A549 (cell line): ENCODE measurements around the gene DNAH17. TPM values are rescaled to one million over a fixed set of nuclear protein-coding genes. Genes with fewer than 3 reads are reported as not detected.

ENCODE experiments used
- ATAC-seq, 2 experiments: fragments of 200-7000 bp in 1 of 2; fragments of >200 bp in 1 of 2; cut with Nextera tagmentation in 1 of 2; cut with Tn5 transposase in 1 of 2; 3 replicates each; pipeline versions ENCODE4 v1.8.0 to v1.9.1; 2018 to 2020; ENCODE audit warnings: mild to moderate bottlenecking in 1 of 2, moderate library complexity in 1 of 2
- CTCF ChIA-PET: fragments of 300-600 bp; sonication (Branson Sonifier 250); formaldehyde crosslinking; extraction: SDS; loops from one replicate; lab custom pipeline; 2021; ENCODE audit warnings: antibody characterized with exemption, inconsistent platforms; lab: Yijun Ruan, JAX
- POLR2A ChIA-PET: fragments of 350-600 bp; formaldehyde crosslinking; extraction: SDS; loops from one replicate; lab custom pipeline; 2021; ENCODE audit warnings: antibody characterized with exemption, inconsistent platforms; lab: Yijun Ruan, JAX
- DNase-seq, 2 experiments: peaks; one replicate each; pipeline versions ENCODE4 v3.0.0 to v3.0.0-alpha.2; 2011 to 2016; ENCODE audit warnings: low read depth in 1 of 2, low spot score in 1 of 2
- FAIRE-seq: peaks from 2 replicates; lab custom pipeline; 2011; peaks lifted over from hg19 to GRCh38; lab: Jason Lieb, UNC
- H3K27ac ChIP-seq, 2 experiments: fragments of >200 bp; sonication (Bioruptor Twin); formaldehyde crosslinking; 3 replicates each; pipeline ENCODE4 v1.5.1; 2016 to 2017
- H3K4me1 ChIP-seq: fragments of >200 bp; sonication (Bioruptor Twin); formaldehyde crosslinking; 3 replicates; pipeline ENCODE4 v1.6.1; 2016
- H3K4me2 ChIP-seq: fragments of >200 bp; sonication (Bioruptor Twin); formaldehyde crosslinking; 3 replicates; pipeline ENCODE4 v1.6.1; 2016
- H3K4me3 ChIP-seq: fragments of >200 bp; sonication (Bioruptor Twin); formaldehyde crosslinking; 3 replicates; pipeline ENCODE4 v1.5.1; 2016
- H3K9me3 ChIP-seq: fragments of >200 bp; sonication (Bioruptor Twin); formaldehyde crosslinking; 3 replicates; pipeline ENCODE4 v1.6.1; 2016
- CBX8 ChIP-seq: fragments of 200-600 bp; sonication (generic); IDR thresholded peaks from 2 replicates; pipeline ENCODE4 v1.6.1; 2016
- CHD2 ChIP-seq: fragments of 150-350 bp; IDR thresholded peaks from 2 replicates; pipeline ENCODE4 v1.6.1; 2014; ENCODE audit warnings: low read length; ENCODE audit not compliant: partially characterized antibody
- EHF ChIP-seq: fragments of 250-450 bp; sonication (Bioruptor Pico); IDR thresholded peaks from 2 replicates; pipeline ENCODE4 v1.5.0; 2020; ENCODE audit warnings: mild to moderate bottlenecking
- EP300 ChIP-seq, 2 experiments: fragments of >200 bp; sonication (Bioruptor Twin); formaldehyde crosslinking; IDR thresholded peaks; 2 replicates in 1 of 2; 3 replicates in 1 of 2; pipeline ENCODE4 v1.6.1; 2016 to 2017
- FOSB ChIP-seq: fragments of 250-450 bp; sonication (Bioruptor Pico); IDR thresholded peaks from 2 replicates; pipeline ENCODE4 v1.5.0; 2020; ENCODE audit warnings: mild to moderate bottlenecking, moderate library complexity
- FOXS1 ChIP-seq: fragments of 250-450 bp; sonication (Bioruptor Pico); IDR thresholded peaks from 2 replicates; pipeline ENCODE4 v1.5.0; 2020; ENCODE audit warnings: mild to moderate bottlenecking, moderate library complexity
- HOXB5 ChIP-seq: fragments of 250-450 bp; sonication (Bioruptor Pico); IDR thresholded peaks from 2 replicates; pipeline ENCODE4 v1.5.0; 2020; ENCODE audit warnings: mild to moderate bottlenecking, moderate library complexity
- JUN ChIP-seq, 2 experiments: fragments of >200 bp; sonication (Bioruptor Twin); formaldehyde crosslinking; IDR thresholded peaks; 2 replicates in 1 of 2; 3 replicates in 1 of 2; pipeline ENCODE4 v1.6.1; 2016 to 2017
- JUNB ChIP-seq: fragments of >200 bp; sonication (Bioruptor Twin); formaldehyde crosslinking; IDR thresholded peaks from 2 replicates; pipeline ENCODE4 v1.6.1; 2016
- KDM1A ChIP-seq: fragments of 200-600 bp; sonication (generic); IDR thresholded peaks from 2 replicates; pipeline ENCODE4 v1.6.1; 2016; ENCODE audit warnings: low read depth, mild to moderate bottlenecking
- KDM5A ChIP-seq: fragments of 200-600 bp; sonication (generic); IDR thresholded peaks from 2 replicates; pipeline ENCODE4 v1.6.1; 2016; ENCODE audit warnings: antibody characterized with exemption, mild to moderate bottlenecking
- MAFK ChIP-seq: fragments of 450-650 bp; IDR thresholded peaks from 2 replicates; pipeline ENCODE4 v1.6.1; 2014; ENCODE audit not compliant: partially characterized antibody
- NR3C1 ChIP-seq: fragments of >200 bp; sonication (Bioruptor Twin); formaldehyde crosslinking; IDR thresholded peaks from 3 replicates; pipeline ENCODE4 v1.6.1; 2017
- PHF8 ChIP-seq: fragments of 200-600 bp; sonication (generic); IDR thresholded peaks from 2 replicates; pipeline ENCODE4 v1.6.1; 2016; ENCODE audit warnings: low read depth, mild to moderate bottlenecking, antibody characterized with exemption, moderate library complexity, borderline replicate concordance
- POLR2A ChIP-seq: IDR thresholded peaks from 2 replicates; pipeline ENCODE4 v1.6.1; 2012; ENCODE audit warnings: mild to moderate bottlenecking, low read length
- POLR2AphosphoS2 ChIP-seq: conservative IDR thresholded peaks from 2 replicates; pipeline ENCODE4 v1.6.1; 2012; ENCODE audit warnings: low read length, improper control_type of control experiment, inconsistent platforms
- RAD21 ChIP-seq, 2 experiments: fragments of >200 bp in 1 of 2; sonication (Bioruptor Twin) in 1 of 2; formaldehyde crosslinking in 1 of 2; IDR thresholded peaks in 1 of 2; conservative IDR thresholded peaks in 1 of 2; 2 replicates in 1 of 2; 3 replicates in 1 of 2; pipeline ENCODE4 v1.6.1; 2012 to 2018; ENCODE audit warnings: inconsistent platforms in 1 of 2
- RNF2 ChIP-seq: fragments of 200-600 bp; sonication (generic); IDR thresholded peaks from 2 replicates; pipeline ENCODE4 v1.6.1; 2016; ENCODE audit warnings: low read depth, mild to moderate bottlenecking, antibody characterized with exemption, moderate library complexity, borderline replicate concordance
- SMC3 ChIP-seq: fragments of >200 bp; sonication (Bioruptor Twin); formaldehyde crosslinking; IDR thresholded peaks from 3 replicates; pipeline ENCODE4 v1.6.1; 2018; ENCODE audit warnings: inconsistent platforms
- ZNF302 ChIP-seq: fragments of 250-450 bp; sonication (Bioruptor Pico); IDR thresholded peaks from 2 replicates; pipeline ENCODE4 v1.9.0; 2021; ENCODE audit warnings: inconsistent platforms, mild to moderate bottlenecking, moderate library complexity
- ZSCAN20 ChIP-seq: fragments of 250-450 bp; sonication (Bioruptor Pico); IDR thresholded peaks from 2 replicates; pipeline ENCODE4 v1.8.0; 2022; ENCODE audit warnings: mild to moderate bottlenecking, moderate library complexity
- WGBS: methylation state at CpG from one replicate; pipeline ENCODE4 v1.1.6; 2017; ENCODE audit errors: missing lambda C conversion rate; 5-methylcytosine and 5-hydroxymethylcytosine counted together
- polyA plus RNA-seq, 4 experiments: library from polyadenylated mRNA; depleted of rRNA in 3 of 4; stranded (reverse); fragments of >200 nt; fragmentation: RNase III in 1 of 4; extraction: RNeasy Plus Mini Kit Qiagen cat#74134 plus additional on column Dnase treatment in 1 of 4; gene quantifications; 2 replicates in 3 of 4; 3 replicates in 1 of 4; pipeline ENCODE4 v1.2.3, GENCODE V29; 2011 to 2017
- TF ChIP-seq, protein P1 (sequence below): fragments of 200-600 bp; sonication (generic); IDR thresholded peaks from 2 replicates; pipeline ENCODE4 v1.6.1; 2016; ENCODE audit warnings: antibody characterized with exemption, mild to moderate bottlenecking, moderate library complexity
- TF ChIP-seq, protein P2 (sequence below): fragments of 450-650 bp; IDR thresholded peaks from 2 replicates; pipeline ENCODE4 v1.6.1; 2014; ENCODE audit warnings: antibody characterized with exemption
- TF ChIP-seq, protein P3 (sequence below): fragments of 150-350 bp; IDR thresholded peaks from 2 replicates; pipeline ENCODE4 v1.6.1; 2014; ENCODE audit warnings: low read depth, mild to moderate bottlenecking, low read length

The DNAH17 gene
- polyA plus RNA-seq, 2 of the 4 experiments (the other 2 are of a cell fraction), result 0.21 to 0.26 TPM

DNA sequence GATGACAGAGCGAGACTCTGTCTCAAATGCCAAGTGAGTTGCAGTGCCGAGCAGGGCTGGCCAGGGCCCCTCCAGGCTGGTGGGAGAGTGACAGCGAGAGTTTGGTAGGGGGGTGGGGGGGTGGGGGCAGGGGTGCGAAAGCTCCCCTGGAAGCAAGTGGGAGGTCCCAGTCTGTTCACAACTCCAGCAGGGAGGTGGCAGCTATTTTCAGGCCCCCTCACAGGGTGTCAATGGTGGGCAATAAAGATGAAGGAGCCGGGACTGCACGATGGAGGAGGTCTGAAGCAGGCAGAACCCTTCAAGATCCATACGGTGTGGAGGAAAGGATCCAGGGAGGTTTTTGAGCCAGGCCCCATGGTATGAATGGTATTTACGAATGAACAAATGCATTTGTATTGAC, 115.0 kb downstream of the DNAH17 start:
- FAIRE-seq, result no peak
- WGBS, result 62% methylated on average over 7 of the region's 8 CpGs

DNA sequence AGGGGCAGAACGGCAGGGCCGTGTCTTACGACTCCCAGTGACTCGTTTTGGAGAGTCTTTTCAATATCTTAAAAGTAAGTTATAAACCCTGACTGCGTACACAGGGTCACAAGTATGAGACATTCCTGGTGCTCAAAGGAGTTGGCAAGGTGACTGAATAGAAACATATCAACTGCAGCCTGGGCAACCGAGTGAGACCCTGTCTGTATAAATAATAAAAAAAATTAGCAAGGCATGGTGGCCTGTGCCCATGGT, 115.5 kb downstream of the DNAH17 start:
- DNase-seq, result no peak
- no peak for TF ChIP-seq SMC3
- TF ChIP-seq ZSCAN20 (CRISPR knock-in tag), result no peak
- TF ChIP-seq JUN (IDR thresholded peaks at IDR 0.05), result no peak
- TF ChIP-seq FOXS1 (CRISPR knock-in tag), result no peak
- no peak for TF ChIP-seq POLR2A
- no peak overlapping the region for H3K4me3 ChIP-seq
- ChIA-PET POLR2A (no interaction called here), CTCF (interaction anchor here (1.3 kb wide), 1 partner anchor 14 kb away, joined by 4 read pairs; no protein-coding TSS in a partner anchor)
- 45% methylated on average over 6 of the region's 6 CpGs for WGBS
- ATAC-seq, result no peak
- no peaks in the 10 kb centered on the region for H3K4me1 ChIP-seq
- no peaks in the 10 kb centered on the region for H3K9me3 ChIP-seq
- no peak for FAIRE-seq
- H3K27ac ChIP-seq, result no peak overlapping the region
- no peak overlapping the region for H3K4me2 ChIP-seq

More for the DNA sequence above, 115.0 kb downstream of the DNAH17 start:
- Histone ChIP-seq H3K4me1 (no peaks in the 10 kb centered on the region), H3K27ac (no peak overlapping the region), H3K4me2 (no peak overlapping the region), H3K9me3 (no peaks in the 10 kb centered on the region), H3K4me3 (no peak overlapping the region)
- no peak for ATAC-seq
- TF ChIP-seq EHF (CRISPR knock-in tag), result no peak
- TF ChIP-seq KDM5A, result no peak
- TF ChIP-seq POLR2AphosphoS2, result no peak
- TF ChIP-seq, protein P1, sequence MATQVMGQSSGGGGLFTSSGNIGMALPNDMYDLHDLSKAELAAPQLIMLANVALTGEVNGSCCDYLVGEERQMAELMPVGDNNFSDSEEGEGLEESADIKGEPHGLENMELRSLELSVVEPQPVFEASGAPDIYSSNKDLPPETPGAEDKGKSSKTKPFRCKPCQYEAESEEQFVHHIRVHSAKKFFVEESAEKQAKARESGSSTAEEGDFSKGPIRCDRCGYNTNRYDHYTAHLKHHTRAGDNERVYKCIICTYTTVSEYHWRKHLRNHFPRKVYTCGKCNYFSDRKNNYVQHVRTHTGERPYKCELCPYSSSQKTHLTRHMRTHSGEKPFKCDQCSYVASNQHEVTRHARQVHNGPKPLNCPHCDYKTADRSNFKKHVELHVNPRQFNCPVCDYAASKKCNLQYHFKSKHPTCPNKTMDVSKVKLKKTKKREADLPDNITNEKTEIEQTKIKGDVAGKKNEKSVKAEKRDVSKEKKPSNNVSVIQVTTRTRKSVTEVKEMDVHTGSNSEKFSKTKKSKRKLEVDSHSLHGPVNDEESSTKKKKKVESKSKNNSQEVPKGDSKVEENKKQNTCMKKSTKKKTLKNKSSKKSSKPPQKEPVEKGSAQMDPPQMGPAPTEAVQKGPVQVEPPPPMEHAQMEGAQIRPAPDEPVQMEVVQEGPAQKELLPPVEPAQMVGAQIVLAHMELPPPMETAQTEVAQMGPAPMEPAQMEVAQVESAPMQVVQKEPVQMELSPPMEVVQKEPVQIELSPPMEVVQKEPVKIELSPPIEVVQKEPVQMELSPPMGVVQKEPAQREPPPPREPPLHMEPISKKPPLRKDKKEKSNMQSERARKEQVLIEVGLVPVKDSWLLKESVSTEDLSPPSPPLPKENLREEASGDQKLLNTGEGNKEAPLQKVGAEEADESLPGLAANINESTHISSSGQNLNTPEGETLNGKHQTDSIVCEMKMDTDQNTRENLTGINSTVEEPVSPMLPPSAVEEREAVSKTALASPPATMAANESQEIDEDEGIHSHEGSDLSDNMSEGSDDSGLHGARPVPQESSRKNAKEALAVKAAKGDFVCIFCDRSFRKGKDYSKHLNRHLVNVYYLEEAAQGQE, result no peak
- no peak for TF ChIP-seq HOXB5 (CRISPR knock-in tag)
- no peak for TF ChIP-seq FOSB (CRISPR knock-in tag)
- TF ChIP-seq NR3C1, result no peak
- TF ChIP-seq KDM1A, result no peak
- TF ChIP-seq JUNB, result no peak
- CTCF ChIA-PET, result interaction anchor here (1.3 kb wide), 1 partner anchor 15 kb away, joined by 4 read pairs; no protein-coding TSS in a partner anchor
- no peak for DNase-seq
- POLR2A ChIA-PET, result no interaction called here

DNA sequence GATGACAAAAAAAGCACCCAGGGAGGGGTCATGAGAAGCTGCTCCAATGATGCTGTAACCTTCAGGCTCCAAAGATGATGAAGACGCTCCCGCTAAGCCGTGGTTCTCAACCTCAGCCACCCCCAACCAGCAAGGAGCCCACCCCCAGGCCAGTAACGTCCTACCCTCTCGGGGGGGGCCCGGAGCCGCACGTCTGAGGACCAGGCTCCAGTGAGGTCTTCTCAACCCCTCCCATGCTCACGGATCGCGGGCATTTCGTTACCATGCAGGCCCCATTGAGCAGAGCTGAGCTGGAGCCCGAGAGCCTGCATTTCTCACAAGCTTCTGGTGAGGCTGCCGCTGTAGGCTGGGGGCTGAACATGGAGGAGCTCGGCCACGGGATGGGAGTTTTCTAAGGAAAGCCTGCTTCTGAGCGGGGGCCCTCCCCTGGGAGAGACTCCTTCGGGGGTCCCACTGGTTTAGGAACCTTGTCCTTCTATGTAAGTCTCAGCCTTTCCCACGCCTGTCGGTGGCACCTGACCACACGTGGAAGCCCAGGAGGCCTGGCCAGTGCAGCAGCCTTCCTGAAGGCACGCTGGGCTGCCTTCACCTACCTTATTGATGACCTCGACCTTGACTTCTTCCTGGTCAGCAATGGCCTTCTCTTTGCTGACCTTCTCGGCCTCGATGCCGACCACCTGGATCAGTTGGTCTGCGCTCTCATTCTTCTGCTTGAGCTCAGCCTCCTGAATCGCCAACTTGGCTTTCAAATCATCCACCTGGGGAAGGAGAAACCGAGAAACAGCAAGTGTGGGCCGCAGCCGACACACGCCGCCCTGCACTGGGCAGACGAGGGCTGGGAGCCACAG, 116.0 kb downstream of the DNAH17 start:
- Histone ChIP-seq H3K9me3 (no peaks in the 10 kb centered on the region), H3K4me2 (no peak overlapping the region), H3K27ac (no peak overlapping the region), H3K4me1 (no peaks in the 10 kb centered on the region), H3K4me3 (no peak overlapping the region)
- no peak for ATAC-seq
- no peak for FAIRE-seq
- ChIA-PET POLR2A (no interaction called here), CTCF (interaction anchor here (0.6 to 1.3 kb wide), 4 partner anchors 14 to 1776 kb away, joined by 3 to 4 read pairs (median 3); no protein-coding TSS in a partner anchor)
- no peak for DNase-seq
- 72% methylated on average over 34 of the region's 34 CpGs for WGBS
- TF ChIP-seq RNF2 (no peak), CHD2 (no peak), ZNF302 (no peak), PHF8 (no peak), CBX8 (no peak), MAFK (no peak), RAD21 (conservative IDR thresholded peaks at IDR 0.05 in 1 of 2, IDR thresholded peaks at IDR 0.05 in 1 of 2) (no peak), KDM5A (no peak), EP300 (IDR thresholded peaks at IDR 0.05) (no peak)
- TF ChIP-seq, protein P2, sequence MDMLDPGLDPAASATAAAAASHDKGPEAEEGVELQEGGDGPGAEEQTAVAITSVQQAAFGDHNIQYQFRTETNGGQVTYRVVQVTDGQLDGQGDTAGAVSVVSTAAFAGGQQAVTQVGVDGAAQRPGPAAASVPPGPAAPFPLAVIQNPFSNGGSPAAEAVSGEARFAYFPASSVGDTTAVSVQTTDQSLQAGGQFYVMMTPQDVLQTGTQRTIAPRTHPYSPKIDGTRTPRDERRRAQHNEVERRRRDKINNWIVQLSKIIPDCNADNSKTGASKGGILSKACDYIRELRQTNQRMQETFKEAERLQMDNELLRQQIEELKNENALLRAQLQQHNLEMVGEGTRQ, result no peak
- TF ChIP-seq, protein P3, sequence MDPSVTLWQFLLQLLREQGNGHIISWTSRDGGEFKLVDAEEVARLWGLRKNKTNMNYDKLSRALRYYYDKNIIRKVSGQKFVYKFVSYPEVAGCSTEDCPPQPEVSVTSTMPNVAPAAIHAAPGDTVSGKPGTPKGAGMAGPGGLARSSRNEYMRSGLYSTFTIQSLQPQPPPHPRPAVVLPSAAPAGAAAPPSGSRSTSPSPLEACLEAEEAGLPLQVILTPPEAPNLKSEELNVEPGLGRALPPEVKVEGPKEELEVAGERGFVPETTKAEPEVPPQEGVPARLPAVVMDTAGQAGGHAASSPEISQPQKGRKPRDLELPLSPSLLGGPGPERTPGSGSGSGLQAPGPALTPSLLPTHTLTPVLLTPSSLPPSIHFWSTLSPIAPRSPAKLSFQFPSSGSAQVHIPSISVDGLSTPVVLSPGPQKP, result no peak
- TF ChIP-seq, protein P1, result no peak
